ENCODE measurements around the gene ACADVL.

- no peak for TF ChIP-seq CTCF (IDR thresholded peaks at IDR 0.05)
- no peak for TF ChIP-seq EZH2 (IDR thresholded peaks at IDR 0.05; ENCODE audit: borderline replicate concordance, insufficient read depth, low read depth, low read length, poor library complexity, severe bottlenecking)
Measured at GRCh38 chr17:7173687-7174602, 45.8 kb upstream of the ACADVL start.

All from B cell (primary cell).